H9 (cell line): ENCODE results near the gene HOXD10. TPM values are rescaled to one million over a fixed set of nuclear protein-coding genes. Genes with fewer than 3 reads are reported as not detected.

Experiments used
- DNase-seq: peaks from one replicate; pipeline ENCODE4 v3.0.0-alpha.2; 2017
- H2AFZ ChIP-seq: one replicate; pipeline ENCODE4 v1.6.1; 2013; ENCODE audit warnings: mild to moderate bottlenecking, low read length, control low read depth, moderate library complexity
- H2AK5ac ChIP-seq: 2 replicates; pipeline ENCODE4 v1.6.1; 2013; ENCODE audit warnings: low read length, control low read depth, mixed read lengths; ENCODE audit not compliant: insufficient read length
- H2BK120ac ChIP-seq: one replicate; pipeline ENCODE4 v1.6.1; 2013; ENCODE audit warnings: low read depth, mild to moderate bottlenecking, low read length, control low read depth, inconsistent platforms; ENCODE audit not compliant: poor library complexity, severe bottlenecking
- H2BK12ac ChIP-seq: 2 replicates; pipeline ENCODE4 v1.6.1; 2013; ENCODE audit warnings: low read length, control low read depth, mixed read lengths, low read depth; ENCODE audit not compliant: insufficient read length
- H2BK15ac ChIP-seq: 2 replicates; pipeline ENCODE4 v1.6.1; 2013; ENCODE audit warnings: low read depth, low read length, control low read depth
- H2BK20ac ChIP-seq: one replicate; pipeline ENCODE4 v1.6.1; 2013; ENCODE audit warnings: low read depth, mild to moderate bottlenecking, low read length, control low read depth, inconsistent platforms; ENCODE audit not compliant: poor library complexity, severe bottlenecking
- H2BK5ac ChIP-seq: 2 replicates; pipeline ENCODE4 v1.6.1; 2013; ENCODE audit warnings: low read length, control low read depth, mixed read lengths; ENCODE audit not compliant: insufficient read length
- H3K14ac ChIP-seq: 2 replicates; pipeline ENCODE4 v1.6.1; 2013; ENCODE audit warnings: low read length, control low read depth; ENCODE audit not compliant: insufficient read depth
- H3K18ac ChIP-seq: 2 replicates; pipeline ENCODE4 v1.6.1; 2013; ENCODE audit warnings: low read depth, mild to moderate bottlenecking, mixed read lengths, low read length, control low read depth; ENCODE audit not compliant: insufficient read length
- H3K23ac ChIP-seq: 2 replicates; pipeline ENCODE4 v1.6.1; 2013; ENCODE audit warnings: low read length, control low read depth, mixed read lengths, low read depth; ENCODE audit not compliant: insufficient read length
- H3K23me2 ChIP-seq: 2 replicates; pipeline ENCODE4 v1.6.1; 2013; ENCODE audit warnings: low read depth, mild to moderate bottlenecking, mixed read lengths, low read length, control low read depth; ENCODE audit not compliant: insufficient read length, poor library complexity, severe bottlenecking
- H3K27ac ChIP-seq: 2 replicates; pipeline ENCODE4 v1.5.1; 2013; ENCODE audit warnings: low read length, control low read depth, mixed read lengths, low read depth; ENCODE audit not compliant: insufficient read length
- H3K27me3 ChIP-seq: 2 replicates; pipeline ENCODE4 v1.6.1; 2013; ENCODE audit warnings: low read length, control low read depth, inconsistent platforms; ENCODE audit not compliant: insufficient read depth
- H3K4ac ChIP-seq: 2 replicates; pipeline ENCODE4 v1.6.1; 2013; ENCODE audit warnings: low read depth, mild to moderate bottlenecking, control low read depth, inconsistent platforms, low read length, moderate library complexity
- H3K4me1 ChIP-seq: 2 replicates; pipeline ENCODE4 v1.6.1; 2013; ENCODE audit warnings: low read length, control low read depth, inconsistent platforms; ENCODE audit not compliant: insufficient read depth
- H3K4me2 ChIP-seq: 2 replicates; pipeline ENCODE4 v1.6.1; 2013; ENCODE audit warnings: low read length, control low read depth, mixed read lengths; ENCODE audit not compliant: insufficient read length, insufficient read depth
- H3K56ac ChIP-seq: 2 replicates; pipeline ENCODE4 v1.6.1; 2013; ENCODE audit warnings: low read depth, mild to moderate bottlenecking, mixed read lengths, low read length, control low read depth; ENCODE audit not compliant: insufficient read length
- H3K79me1 ChIP-seq: 2 replicates; pipeline ENCODE4 v1.6.1; 2013; ENCODE audit warnings: low read depth, mild to moderate bottlenecking, moderate library complexity, low read length, control low read depth, inconsistent platforms; ENCODE audit not compliant: insufficient read depth, poor library complexity, severe bottlenecking
- H3K79me2 ChIP-seq: 2 replicates; pipeline ENCODE4 v1.6.1; 2013; ENCODE audit warnings: low read length, control low read depth, inconsistent platforms; ENCODE audit not compliant: insufficient read depth
- H3K9ac ChIP-seq: 2 replicates; pipeline ENCODE4 v1.6.1; 2013; ENCODE audit warnings: low read length, control low read depth, mixed read lengths; ENCODE audit not compliant: insufficient read length; ENCODE audit errors: extremely low read depth
- H3K9me3 ChIP-seq: one replicate; pipeline ENCODE4 v1.6.1; 2013; ENCODE audit warnings: low read depth, low read length, inconsistent platforms; ENCODE audit not compliant: control insufficient read depth
- H3T11ph ChIP-seq: one replicate; pipeline ENCODE4 v1.6.1; 2013; ENCODE audit warnings: mild to moderate bottlenecking, low read length, control low read depth, inconsistent platforms
- H4K20me1 ChIP-seq: one replicate; pipeline ENCODE4 v1.6.1; 2013; ENCODE audit not compliant: control insufficient read depth, insufficient read length, insufficient read depth
- H4K5ac ChIP-seq: 2 replicates; pipeline ENCODE4 v1.6.1; 2013; ENCODE audit warnings: low read depth, mild to moderate bottlenecking, mixed read lengths, low read length, control low read depth; ENCODE audit not compliant: insufficient read length
- H4K8ac ChIP-seq: replicated peaks from 2 replicates; pipeline ENCODE4 v1.6.1; 2013; ENCODE audit warnings: low read length, control low read depth, mixed read lengths, low read depth; ENCODE audit not compliant: insufficient read length
- H4K91ac ChIP-seq: 2 replicates; pipeline ENCODE4 v1.6.1; 2013; ENCODE audit warnings: low read depth, mild to moderate bottlenecking, moderate library complexity, mixed read lengths, low read length, control low read depth; ENCODE audit not compliant: insufficient read length
- H3K27ac Mint-ChIP-seq, 3 experiments: 2 replicates in 2 of 3; 3 replicates in 1 of 3; pipeline ENCODE4 v1.8.0; 2020 to 2021; ENCODE audit warnings: mixed read lengths in 3 of 3, mild to moderate bottlenecking in 1 of 3, moderate library complexity in 1 of 3
- H3K27me3 Mint-ChIP-seq: 2 replicates; pipeline ENCODE4 v1.8.0; 2021; ENCODE audit warnings: low read depth, mild to moderate bottlenecking, moderate library complexity, mixed read lengths
- H3K36me3 Mint-ChIP-seq, 3 experiments: 2 replicates in 2 of 3; 3 replicates in 1 of 3; pipeline ENCODE4 v1.8.0; 2020 to 2021; ENCODE audit warnings: low read depth in 3 of 3, mixed read lengths in 3 of 3; ENCODE audit not compliant: insufficient read depth in 1 of 3
- H3K4me1 Mint-ChIP-seq, 2 experiments: 2 replicates each; pipeline ENCODE4 v1.8.0; 2020; ENCODE audit warnings: mixed read lengths in 2 of 2
- H3K4me3 Mint-ChIP-seq, 2 experiments: 2 replicates in 1 of 2; 3 replicates in 1 of 2; pipeline ENCODE4 v1.8.0; 2020 to 2021; ENCODE audit warnings: mild to moderate bottlenecking in 2 of 2, mixed read lengths in 2 of 2, moderate library complexity in 1 of 2
- H3K9me3 Mint-ChIP-seq, 2 experiments: 2 replicates in 1 of 2; 3 replicates in 1 of 2; pipeline ENCODE4 v1.8.0; 2020; ENCODE audit warnings: mild to moderate bottlenecking in 2 of 2, mixed read lengths in 2 of 2, moderate library complexity in 1 of 2
- WGBS: extraction: QIAGEN DNeasy Blood & Tissue Kit; methylation state at CpG from one replicate; pipeline ENCODE4 v1.1.7; 2013; ENCODE audit warnings: missing lambda C conversion rate, low lambda C conversion rate, mixed read lengths; ENCODE audit not compliant: insufficient read length; ENCODE audit errors: extremely low coverage; 5-methylcytosine and 5-hydroxymethylcytosine counted together
- total RNA-seq: library from RNA; stranded (reverse); gene quantifications from 2 replicates; pipeline ENCODE4 v1.2.1, GENCODE V29; 2021
- TF ChIP-seq, protein P1 (sequence below): fragments of 200-600 bp; sonication (generic); conservative IDR thresholded peaks from 3 replicates; pipeline ENCODE4 v1.8.0; 2021; ENCODE audit warnings: antibody characterized with exemption, mild to moderate bottlenecking

The HOXD10 gene
- total RNA-seq, 1 experiment from 2014 or later = not detected

DNA sequence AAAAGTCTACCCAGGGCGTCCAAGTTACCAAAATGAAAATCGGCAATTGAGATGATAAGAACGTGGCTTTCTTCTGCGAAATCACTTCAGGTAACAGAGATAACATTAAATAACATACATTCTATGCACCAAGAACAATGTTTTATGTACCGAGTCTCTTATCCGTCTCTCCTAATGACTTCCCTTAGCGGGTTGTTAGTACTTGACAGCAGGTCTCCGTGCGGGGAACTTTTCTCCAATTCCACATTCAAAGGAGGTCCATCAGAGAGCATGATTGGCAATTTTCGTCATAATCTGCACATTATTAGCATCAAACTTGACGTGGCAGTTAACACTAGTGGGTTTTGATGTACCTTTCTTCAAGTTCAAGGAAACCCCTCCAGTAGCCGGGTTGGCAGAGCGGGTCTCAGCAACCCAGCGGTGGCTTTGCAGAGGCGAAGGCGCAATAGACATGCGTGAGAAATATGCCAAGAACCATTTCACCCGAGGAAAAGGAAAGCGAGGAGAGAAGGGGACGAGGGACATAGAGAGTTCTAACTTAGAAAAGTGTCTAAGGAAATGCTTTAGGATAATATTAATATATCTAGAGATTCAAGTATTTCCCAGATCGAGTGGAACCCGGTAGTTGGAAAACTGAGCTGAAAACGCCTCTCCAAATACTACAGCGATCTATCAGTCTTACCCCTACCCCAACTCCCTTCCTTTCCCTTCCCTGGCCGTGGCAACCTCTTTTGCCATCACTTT is 37.9 kb upstream of the HOXD10 start:
- H4K91ac ChIP-seq = no peak overlapping the region

More for the DNA sequence above, 37.9 kb upstream of the HOXD10 start:
- Histone ChIP-seq H3T11ph (no peak overlapping the region), H3K18ac (no peak overlapping the region), H2BK15ac (no peak overlapping the region), H3K4me1 (no peaks in the 10 kb centered on the region), H4K20me1 (no peaks in the 10 kb centered on the region), H2BK120ac (no peak overlapping the region), H3K23ac (no peak overlapping the region), H2BK12ac (no peak overlapping the region), H3K14ac (no peak overlapping the region), H3K4ac (no peak overlapping the region), H2AK5ac (no peak overlapping the region), H3K9ac (no peak overlapping the region), H3K23me2 (peaks cover 7% of the 10 kb centered on the region), H2BK5ac (no peak overlapping the region), H3K27ac (no peak overlapping the region), H4K8ac (no peak overlapping the region), H3K56ac (no peak overlapping the region), H4K5ac (no peak overlapping the region), H3K27me3 (peaks cover 87% of the 10 kb centered on the region), H3K4me2 (peak overlapping the region; percentile 83), H3K79me1 (no peaks in the 10 kb centered on the region), H3K9me3 (no peaks in the 10 kb centered on the region), H2BK20ac (no peak overlapping the region), H2AFZ (no peak overlapping the region), H3K79me2 (no peaks in the 10 kb centered on the region)
- Mint-ChIP-seq H3K4me1 (peaks cover 23 to 38% of the 10 kb centered on the region in 2 experiments), H3K4me3 (peak overlapping the region; percentile 52 to 80), H3K9me3 (peaks cover 5 to 6% of the 10 kb centered on the region in 2 experiments; a peak in 4 of 5 replicates), H3K36me3 (no peaks in the 10 kb centered on the region), H3K27ac (no peak overlapping the region), H3K27me3 (peaks cover 96% of the 10 kb centered on the region)
- no CpG with 5 or more reads among the region's 25 CpGs for WGBS
- DNase-seq = no peak
- TF ChIP-seq, protein P1, sequence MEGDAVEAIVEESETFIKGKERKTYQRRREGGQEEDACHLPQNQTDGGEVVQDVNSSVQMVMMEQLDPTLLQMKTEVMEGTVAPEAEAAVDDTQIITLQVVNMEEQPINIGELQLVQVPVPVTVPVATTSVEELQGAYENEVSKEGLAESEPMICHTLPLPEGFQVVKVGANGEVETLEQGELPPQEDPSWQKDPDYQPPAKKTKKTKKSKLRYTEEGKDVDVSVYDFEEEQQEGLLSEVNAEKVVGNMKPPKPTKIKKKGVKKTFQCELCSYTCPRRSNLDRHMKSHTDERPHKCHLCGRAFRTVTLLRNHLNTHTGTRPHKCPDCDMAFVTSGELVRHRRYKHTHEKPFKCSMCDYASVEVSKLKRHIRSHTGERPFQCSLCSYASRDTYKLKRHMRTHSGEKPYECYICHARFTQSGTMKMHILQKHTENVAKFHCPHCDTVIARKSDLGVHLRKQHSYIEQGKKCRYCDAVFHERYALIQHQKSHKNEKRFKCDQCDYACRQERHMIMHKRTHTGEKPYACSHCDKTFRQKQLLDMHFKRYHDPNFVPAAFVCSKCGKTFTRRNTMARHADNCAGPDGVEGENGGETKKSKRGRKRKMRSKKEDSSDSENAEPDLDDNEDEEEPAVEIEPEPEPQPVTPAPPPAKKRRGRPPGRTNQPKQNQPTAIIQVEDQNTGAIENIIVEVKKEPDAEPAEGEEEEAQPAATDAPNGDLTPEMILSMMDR = no peak
